HG03432 (cell line): ENCODE results near the gene NANOG.
"Not testable (repeated sequence)": the region's sequence is repeated elsewhere in the genome, so short reads cannot be mapped to it uniquely, and the experiment has no call there.

Experiments
- ATAC-seq: cut with Tn5 transposase; IDR thresholded peaks from one replicate; pipeline ENCODE4 v1.9.1; 2021; ENCODE audit warnings: mild to moderate bottlenecking, moderate library complexity; ENCODE audit not compliant: unreplicated experiment

Gene NANOG

GRCh38 chr12:7801460-7801859 is 12.3 kb downstream of the NANOG start:
- ATAC-seq: no peak

- ATAC-seq: not testable (repeated sequence)
Observed at GRCh38 chr12:7806319-7806718, 17.1 kb downstream of the NANOG start.

DNA sequence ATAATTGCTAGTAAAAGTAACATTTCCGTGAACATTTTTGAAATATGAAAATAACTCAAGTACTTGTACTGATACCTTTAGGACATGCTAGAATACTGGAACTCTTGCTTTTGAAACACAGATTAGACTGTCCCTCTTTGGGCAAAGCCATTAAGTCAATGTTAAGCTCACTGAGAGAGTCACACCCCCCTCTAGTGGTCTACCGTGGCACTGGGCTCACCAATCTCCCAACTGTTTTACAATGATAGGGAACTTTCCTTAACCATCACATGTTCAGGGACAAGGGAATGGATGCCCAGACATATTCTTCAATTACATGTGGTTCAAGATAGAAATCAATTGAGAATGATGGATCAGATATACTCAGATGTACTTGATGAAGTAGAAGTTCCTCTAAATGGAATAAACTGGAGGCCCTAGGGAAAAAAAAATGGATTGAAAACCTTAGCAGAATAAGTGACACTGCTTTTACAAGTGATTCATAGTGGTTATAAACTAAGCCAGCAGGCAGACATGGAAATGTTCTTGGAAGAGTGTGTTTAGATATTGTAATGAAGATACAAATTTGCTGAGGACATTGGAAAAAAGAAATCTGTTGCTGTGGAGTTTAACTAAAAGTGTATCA is 17.8 kb downstream of the NANOG start:
- ATAC-seq: no peak

- ATAC-seq: not testable (repeated sequence)
Observed at GRCh38 chr12:7825754-7826153, 36.6 kb downstream of the NANOG start.

DNA sequence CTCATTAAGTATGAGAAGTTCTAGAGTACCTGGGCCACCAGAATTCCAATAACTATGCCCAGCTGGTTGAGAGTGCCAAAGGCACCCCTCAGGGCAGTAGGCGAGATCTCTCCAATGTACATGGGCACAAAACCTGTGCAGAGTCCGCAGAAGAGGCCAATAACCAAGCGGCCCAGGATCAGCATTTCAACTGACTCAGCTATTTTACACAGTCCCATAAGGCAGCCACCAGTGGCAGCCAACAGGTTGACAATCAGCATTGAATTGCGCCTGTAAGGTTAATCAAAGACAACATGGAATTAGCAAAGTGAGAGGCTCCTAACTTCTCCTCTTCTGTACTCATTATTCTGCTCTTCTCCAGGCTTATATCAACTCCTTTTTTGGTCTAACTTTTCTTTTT is 40.5 kb downstream of the NANOG start:
- ATAC-seq: not testable (repeated sequence)

DNA sequence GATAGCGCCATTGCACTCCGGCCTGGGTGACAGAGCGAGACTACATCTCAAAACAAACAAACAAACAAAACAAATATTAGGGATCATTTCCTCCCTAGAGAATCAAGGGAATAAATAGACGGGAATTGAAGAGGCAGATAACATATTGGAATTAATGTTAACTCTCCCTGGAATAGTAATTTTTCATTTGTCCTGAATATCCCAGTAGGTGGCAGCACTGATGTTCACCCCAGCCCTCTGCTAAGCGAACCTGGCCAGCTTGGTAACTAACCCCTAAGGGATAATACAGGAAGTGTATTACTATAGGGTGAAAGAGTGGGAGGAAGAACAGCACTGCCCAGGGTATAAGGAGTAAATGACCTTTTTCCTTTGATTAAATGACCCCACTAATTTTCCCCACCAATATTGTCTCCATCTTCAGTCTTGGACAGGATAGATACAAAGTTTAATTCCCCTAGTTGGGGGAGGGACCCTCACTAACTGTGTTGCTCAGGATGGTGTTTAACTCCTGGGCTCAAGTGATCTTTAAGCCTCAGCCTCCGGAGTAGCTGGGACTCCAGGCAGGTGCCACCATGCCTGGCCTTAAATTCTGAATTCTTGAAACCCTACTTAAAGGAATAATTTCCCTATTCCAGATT is 43.0 kb downstream of the NANOG start:
- ATAC-seq: peak; percentile 64

DNA sequence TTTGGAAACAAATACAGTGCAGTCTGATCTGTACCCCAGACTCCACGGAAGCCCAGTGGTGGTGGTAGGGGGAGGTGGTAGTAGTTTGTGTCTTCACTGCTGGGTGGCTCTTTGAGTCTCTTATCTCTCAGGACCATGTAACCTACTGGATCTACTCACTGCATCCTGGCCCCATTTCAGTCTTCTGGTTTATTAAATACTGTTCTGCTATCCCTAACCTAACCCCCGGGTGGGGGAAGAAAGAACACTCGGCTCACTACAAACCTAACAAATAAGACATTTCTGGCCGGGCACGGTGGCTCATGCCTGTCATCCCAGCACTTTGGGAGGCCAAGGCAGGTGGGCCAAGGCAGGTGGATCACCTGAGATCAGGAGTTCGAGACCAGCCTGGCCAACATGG is 44.0 kb downstream of the NANOG start:
- not testable (repeated sequence) for ATAC-seq

- ATAC-seq: no peak
Observed at GRCh38 chr12:7833831-7834230, 44.6 kb downstream of the NANOG start.

DNA sequence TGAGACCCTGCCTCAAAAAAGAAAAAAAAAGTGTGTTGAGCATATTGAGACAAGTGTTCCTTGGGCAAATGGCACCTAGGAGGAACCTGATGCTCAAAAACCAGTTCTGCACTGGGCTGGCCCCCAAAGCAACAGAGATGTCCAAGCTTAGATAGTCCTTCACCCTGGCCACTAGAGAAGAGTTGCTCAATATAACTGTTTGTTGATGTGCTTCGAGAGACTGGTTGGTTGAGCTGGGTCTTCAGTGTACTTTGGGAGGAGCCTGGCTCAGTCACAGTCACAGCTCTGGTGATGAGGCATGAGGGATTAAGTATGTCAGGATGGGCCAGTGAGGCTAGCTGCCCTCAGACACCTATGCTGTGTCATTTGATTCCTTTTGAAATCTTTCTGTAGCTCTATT is 45.5 kb downstream of the NANOG start:
- ATAC-seq: no peak

DNA sequence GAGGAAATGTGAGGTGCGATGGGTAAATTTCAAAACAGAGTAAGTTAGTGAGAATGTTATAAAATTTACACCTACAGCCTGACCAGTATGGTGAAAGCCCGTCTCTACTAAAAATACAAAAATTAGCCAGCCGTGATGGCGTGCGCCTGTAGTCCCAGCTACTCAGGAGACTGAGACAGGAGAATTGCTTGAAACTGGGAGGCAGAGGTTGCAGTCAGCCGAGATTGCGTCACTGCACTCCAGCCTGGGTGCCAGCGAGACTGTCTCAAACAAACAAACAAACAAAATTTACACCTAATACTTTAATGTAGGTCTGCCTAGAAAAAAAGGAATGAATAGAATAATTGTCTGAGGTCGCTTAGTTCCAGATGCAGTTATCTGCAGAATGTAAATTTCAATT is 45.9 kb downstream of the NANOG start:
- ATAC-seq: no peak

- ATAC-seq: no peak
Observed at GRCh38 chr12:7835766-7836165, 46.6 kb downstream of the NANOG start.

- ATAC-seq: no peak
Observed at GRCh38 chr12:7837366-7837765, 48.2 kb downstream of the NANOG start.

DNA sequence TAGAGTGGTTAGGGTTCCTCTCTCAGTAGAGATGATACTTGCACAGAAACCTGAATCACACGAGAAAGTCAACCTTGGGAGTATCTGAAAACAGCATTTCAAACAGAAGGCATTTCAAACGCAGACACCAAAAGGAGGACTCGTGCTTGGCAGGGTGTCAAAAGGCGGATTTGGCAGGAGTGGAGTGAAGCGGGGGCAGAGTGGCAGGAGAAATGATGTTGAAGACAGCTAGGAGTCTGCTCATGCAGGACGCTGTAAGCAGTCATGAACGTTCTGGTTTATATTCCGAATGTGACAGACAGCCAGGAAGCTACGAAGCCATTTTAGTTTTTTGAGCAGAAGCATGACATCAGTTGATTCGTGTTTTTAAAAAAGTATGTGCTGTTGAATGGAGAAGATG is 50.0 kb downstream of the NANOG start:
- ATAC-seq: not testable (repeated sequence)

- not testable (repeated sequence) for ATAC-seq
Observed at GRCh38 chr12:7839848-7840247, 50.6 kb downstream of the NANOG start.

- ATAC-seq: not testable (repeated sequence)
Observed at GRCh38 chr12:7842444-7842843, 53.2 kb downstream of the NANOG start.

- ATAC-seq: not testable (repeated sequence)
Observed at GRCh38 chr12:7843149-7843548, 53.9 kb downstream of the NANOG start.

DNA sequence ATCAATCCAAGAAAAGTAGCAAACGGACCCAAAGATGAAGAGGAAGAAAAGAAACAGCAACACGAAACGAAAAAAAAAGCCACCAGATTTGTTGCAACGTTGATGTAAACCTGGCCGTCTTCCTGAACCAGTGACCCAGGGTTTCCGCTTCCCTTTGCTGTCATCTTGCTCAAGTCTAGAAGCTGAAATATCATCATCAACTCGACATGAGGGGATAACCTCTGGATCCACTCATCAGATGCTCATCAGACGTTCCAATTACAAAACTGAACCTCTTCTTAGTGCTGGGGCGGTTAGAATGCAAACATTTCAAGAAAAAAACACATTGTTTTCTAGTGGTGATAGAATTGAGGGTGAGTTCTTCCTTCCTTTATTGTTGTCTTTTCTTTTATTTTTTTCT is 54.4 kb downstream of the NANOG start:
- ATAC-seq: not testable (repeated sequence)

GRCh38 chr12:7844116-7844515 is 54.9 kb downstream of the NANOG start:
- no peak for ATAC-seq

DNA sequence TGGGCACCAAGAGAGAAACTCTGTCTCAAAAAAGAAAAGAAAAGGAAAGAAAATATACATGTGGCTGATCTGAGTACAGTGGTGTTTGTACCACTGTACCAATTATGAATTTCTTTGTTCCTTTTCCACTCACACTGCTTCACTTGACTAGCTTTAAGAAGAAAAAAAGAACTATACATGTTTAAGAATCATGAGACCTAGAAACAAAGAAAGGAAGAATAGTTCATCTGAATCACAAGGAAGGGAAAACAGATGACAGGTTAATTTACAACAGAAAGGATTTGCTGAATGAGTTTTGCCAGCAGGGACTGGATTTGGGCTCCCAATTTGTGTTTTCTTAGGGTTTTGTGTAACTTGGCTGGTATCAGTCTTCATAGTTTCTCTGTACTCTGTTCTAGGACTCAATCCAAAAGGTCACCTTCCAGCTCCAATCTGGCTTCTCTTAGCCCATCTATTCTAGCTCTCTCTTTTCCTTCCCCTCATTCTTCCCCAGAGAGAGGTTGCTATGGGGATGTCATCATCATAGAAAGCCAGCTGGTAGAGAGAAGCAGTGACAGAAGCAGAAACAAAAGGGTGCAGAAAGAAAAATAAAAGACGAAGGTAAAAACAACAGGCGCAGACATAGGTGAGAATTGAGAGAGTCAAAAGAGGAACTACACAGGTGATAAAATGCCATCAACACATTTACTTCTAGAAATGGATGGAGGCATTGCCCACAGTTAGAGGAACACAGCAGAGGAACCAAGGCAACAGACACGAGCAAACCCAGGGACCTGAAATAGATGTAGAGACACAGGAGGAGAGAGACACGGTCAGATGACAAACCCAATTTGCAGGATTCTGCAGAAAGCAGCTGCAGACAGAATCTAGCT is 58.3 kb downstream of the NANOG start:
- peak; percentile 43 for ATAC-seq

- not testable (repeated sequence) for ATAC-seq
Observed at GRCh38 chr12:7848098-7848422, 58.9 kb downstream of the NANOG start.
